Fibroblast of peridontal ligament (primary cell): ENCODE results near the gene SHANK1.

Experiments used
- DNase-seq: peaks from one replicate; pipeline ENCODE4 v3.0.0-alpha.2; 2010; ENCODE audit errors: extremely low read depth

SHANK1 gene

GRCh38 chr19:50728084-50728737, 8.6 kb upstream of the SHANK1 start:
- DNase-seq = peak; percentile 47

GRCh38 chr19:50725911-50726230, 6.3 kb upstream of the SHANK1 start:
- DNase-seq = no peak

- no peak for DNase-seq
These were observed 5.8 kb upstream of the SHANK1 start for GRCh38 chr19:50725218-50725910.

GRCh38 chr19:50724522-50725217, 5.1 kb upstream of the SHANK1 start:
- DNase-seq = peak; percentile 99

GRCh38 chr19:50723735-50724521, 4.3 kb upstream of the SHANK1 start:
- no peak for DNase-seq

GRCh38 chr19:50723069-50723468, 3.5 kb upstream of the SHANK1 start, which contains the start of gene CLEC11A:
TSS of gene CLEC11A (plus strand) at chr19:50723364. CDS start at chr19:50723526, 162 bp downstream.
- peak; percentile 68 for DNase-seq

- no peak for DNase-seq
These were observed 2.8 kb upstream of the SHANK1 start for GRCh38 chr19:50722201-50723013.

- no peak for DNase-seq
These were observed 2.0 kb upstream of the SHANK1 start for GRCh38 chr19:50721441-50722137.

GRCh38 chr19:50720921-50721381, 1.3 kb upstream of the SHANK1 start:
- DNase-seq = peak; percentile 33

- DNase-seq = no peak
These were observed 749 bp upstream of the SHANK1 start for GRCh38 chr19:50720181-50720920.

GRCh38 chr19:50719119-50719435, 525 bp downstream of the SHANK1 start:
- no peak for DNase-seq

GRCh38 chr19:50718255-50719118, 1.1 kb downstream of the SHANK1 start:
- no peak for DNase-seq

- no peak for DNase-seq
These were observed 1.7 kb downstream of the SHANK1 start for GRCh38 chr19:50717891-50718254.

- no peak for DNase-seq
These were observed 2.4 kb downstream of the SHANK1 start for GRCh38 chr19:50717026-50717723.

GRCh38 chr19:50716178-50717025, 3.2 kb downstream of the SHANK1 start:
- no peak for DNase-seq

GRCh38 chr19:50713556-50714236, 5.9 kb downstream of the SHANK1 start:
- DNase-seq = no peak

GRCh38 chr19:50712833-50713232, 6.8 kb downstream of the SHANK1 start:
- no peak for DNase-seq
